Astrocyte (in vitro differentiated cells and primary cell): ENCODE data around the gene BORCS5. TPM values are rescaled to one million over a fixed set of nuclear protein-coding genes. Genes with fewer than 3 reads are reported as not detected.

ENCODE experiments used
- DNase-seq: peaks from one replicate; pipeline ENCODE4 v3.0.0-alpha.2; 2010; ENCODE audit warnings: low read depth
- FAIRE-seq: peaks from 2 replicates; lab custom pipeline; 2011; peaks lifted over from hg19 to GRCh38; lab: Jason Lieb, UNC
- H2AFZ ChIP-seq: 2 replicates; pipeline ENCODE4 v1.6.0; 2012; ENCODE audit warnings: low read depth, low read length, inconsistent platforms
- H3K27ac ChIP-seq: 2 replicates; pipeline ENCODE4 v1.5.1; 2011; ENCODE audit warnings: low read depth, low read length, inconsistent platforms
- H3K27me3 ChIP-seq: 2 replicates; pipeline ENCODE4 v1.6.0; 2011; ENCODE audit warnings: low read length, inconsistent platforms; ENCODE audit not compliant: insufficient read depth
- H3K36me3 ChIP-seq: 2 replicates; pipeline ENCODE4 v1.5.1; 2011; ENCODE audit warnings: low read length, inconsistent platforms; ENCODE audit not compliant: insufficient read depth
- H3K4me1 ChIP-seq: 2 replicates; pipeline ENCODE4 v1.5.1; 2011; ENCODE audit warnings: low read length, inconsistent platforms; ENCODE audit not compliant: insufficient read depth
- H3K4me2 ChIP-seq: 2 replicates; pipeline ENCODE4 v1.6.0; 2012; ENCODE audit warnings: low read length, inconsistent platforms
- H3K4me3 ChIP-seq: 2 replicates; pipeline ENCODE4 v1.5.1; 2011; ENCODE audit warnings: low read depth, mild to moderate bottlenecking, low read length, inconsistent platforms; ENCODE audit not compliant: insufficient read depth
- H3K79me2 ChIP-seq: 2 replicates; pipeline ENCODE4 v1.6.0; 2012; ENCODE audit warnings: mild to moderate bottlenecking, low read length, inconsistent platforms; ENCODE audit not compliant: insufficient read depth
- H3K9ac ChIP-seq: 2 replicates; pipeline ENCODE4 v1.6.0; 2012; ENCODE audit warnings: mild to moderate bottlenecking, low read length, inconsistent platforms
- H3K9me3 ChIP-seq: 2 replicates; pipeline ENCODE4 v1.5.1; 2012; ENCODE audit warnings: low read depth, mild to moderate bottlenecking, low read length, inconsistent platforms; ENCODE audit not compliant: insufficient read depth
- H4K20me1 ChIP-seq: 2 replicates; pipeline ENCODE4 v1.6.0; 2012; ENCODE audit warnings: low read length, inconsistent platforms; ENCODE audit not compliant: insufficient read depth
- H3K27ac Mint-ChIP-seq: one replicate; pipeline ENCODE4 v1.8.0; 2021; ENCODE audit warnings: mild to moderate bottlenecking, mixed read lengths; ENCODE audit not compliant: unreplicated experiment
- H3K27me3 Mint-ChIP-seq: one replicate; pipeline ENCODE4 v1.8.0; 2021; ENCODE audit warnings: low read depth, mixed read lengths; ENCODE audit not compliant: unreplicated experiment
- H3K36me3 Mint-ChIP-seq: one replicate; pipeline ENCODE4 v1.8.0; 2021; ENCODE audit warnings: low read depth, mixed read lengths; ENCODE audit not compliant: unreplicated experiment
- H3K4me1 Mint-ChIP-seq: one replicate; pipeline ENCODE4 v1.8.0; 2021; ENCODE audit warnings: low read depth, mixed read lengths; ENCODE audit not compliant: unreplicated experiment
- H3K4me3 Mint-ChIP-seq: one replicate; pipeline ENCODE4 v1.8.0; 2021; ENCODE audit warnings: mild to moderate bottlenecking, moderate library complexity, mixed read lengths; ENCODE audit not compliant: unreplicated experiment
- H3K9me3 Mint-ChIP-seq: one replicate; pipeline ENCODE4 v1.8.0; 2021; ENCODE audit warnings: mild to moderate bottlenecking, mixed read lengths; ENCODE audit not compliant: unreplicated experiment
- CTCF ChIP-seq: IDR thresholded peaks from 2 replicates; pipeline ENCODE4 v1.5.1; 2011; ENCODE audit warnings: low read depth, mild to moderate bottlenecking, inconsistent platforms, low read length, moderate library complexity; ENCODE audit not compliant: insufficient read depth
- EZH2 ChIP-seq: IDR thresholded peaks from 2 replicates; pipeline ENCODE4 v1.6.1; 2012; ENCODE audit warnings: mild to moderate bottlenecking, low read length, inconsistent platforms; ENCODE audit not compliant: insufficient read depth
- total RNA-seq: library from RNA; stranded (reverse); gene quantifications from 2 replicates; pipeline ENCODE4 v1.2.1, GENCODE V29; 2021

The BORCS5 gene
- total RNA-seq, 1 donor from 2014 or later: 8.1 TPM

GRCh38 chr12:12505544-12506495 lies 148.9 kb downstream of the BORCS5 start:
- Mint-ChIP-seq H3K36me3 (peaks cover 3% of the 10 kb centered on the region), H3K27me3 (no peaks in the 10 kb centered on the region), H3K9me3 (no peaks in the 10 kb centered on the region), H3K4me1 (peaks cover 34% of the 10 kb centered on the region), H3K4me3 (no peak overlapping the region), H3K27ac (no peak overlapping the region)
- H3K4me1 ChIP-seq: peaks cover 23% of the 10 kb centered on the region
- no peaks in the 10 kb centered on the region for H3K27me3 ChIP-seq
- H4K20me1 ChIP-seq: peaks cover 33% of the 10 kb centered on the region
- FAIRE-seq: no peak
- H3K36me3 ChIP-seq: no peaks in the 10 kb centered on the region
- H3K9ac ChIP-seq: peak overlapping the region; percentile 34
- H3K4me2 ChIP-seq: peak overlapping the region; percentile 58
- peak; percentile 49 for DNase-seq
- H3K27ac ChIP-seq: peak overlapping the region; percentile 17
- no peak overlapping the region for H3K4me3 ChIP-seq
- no peaks in the 10 kb centered on the region for H3K9me3 ChIP-seq
- H2AFZ ChIP-seq: no peak overlapping the region
- TF ChIP-seq EZH2: no peak
- H3K79me2 ChIP-seq: peaks cover 58% of the 10 kb centered on the region

- Mint-ChIP-seq H3K4me1 (peaks cover 34% of the 10 kb centered on the region), H3K4me3 (no peak overlapping the region), H3K27me3 (no peaks in the 10 kb centered on the region), H3K9me3 (no peaks in the 10 kb centered on the region), H3K27ac (peak overlapping the region; percentile 41), H3K36me3 (peaks cover 3% of the 10 kb centered on the region)
- no peak for FAIRE-seq
- Histone ChIP-seq H3K27me3 (no peaks in the 10 kb centered on the region), H3K79me2 (peaks cover 61% of the 10 kb centered on the region), H3K27ac (peak overlapping the region; percentile 17), H3K4me2 (peak overlapping the region; percentile 58), H3K4me3 (no peak overlapping the region), H3K36me3 (no peaks in the 10 kb centered on the region), H2AFZ (no peak overlapping the region), H3K9ac (peak overlapping the region; percentile 34), H3K4me1 (peaks cover 26% of the 10 kb centered on the region), H3K9me3 (no peaks in the 10 kb centered on the region), H4K20me1 (peaks cover 36% of the 10 kb centered on the region)
- TF ChIP-seq EZH2 (no peak), CTCF (no peak)
- DNase-seq: no peak
These were observed 149.6 kb downstream of the BORCS5 start for GRCh38 chr12:12506496-12506890.

- Histone ChIP-seq H3K36me3 (no peaks in the 10 kb centered on the region), H3K9ac (no peak overlapping the region)
- H3K27ac Mint-ChIP-seq: no peak overlapping the region
These were observed 150.2 kb downstream of the BORCS5 start for GRCh38 chr12:12507121-12507520.

More at GRCh38 chr12:12507121-12507520, 150.2 kb downstream of the BORCS5 start:
- Mint-ChIP-seq H3K4me1 (peaks cover 34% of the 10 kb centered on the region), H3K9me3 (no peaks in the 10 kb centered on the region), H3K27me3 (no peaks in the 10 kb centered on the region), H3K4me3 (no peak overlapping the region), H3K36me3 (peaks cover 3% of the 10 kb centered on the region)
- H3K4me3 ChIP-seq: no peak overlapping the region
- H3K27me3 ChIP-seq: no peaks in the 10 kb centered on the region
- TF ChIP-seq CTCF (no peak), EZH2 (no peak)
- H3K4me1 ChIP-seq: peaks cover 29% of the 10 kb centered on the region
- H3K79me2 ChIP-seq: peaks cover 67% of the 10 kb centered on the region
- no peaks in the 10 kb centered on the region for H3K9me3 ChIP-seq
- H3K4me2 ChIP-seq: no peak overlapping the region
- H2AFZ ChIP-seq: no peak overlapping the region
- FAIRE-seq (no peak), DNase-seq (no peak)
- peaks cover 43% of the 10 kb centered on the region for H4K20me1 ChIP-seq
- H3K27ac ChIP-seq: no peak overlapping the region
